ENCODE measurements around the gene ABCA10.

Gene ABCA10

DNA sequence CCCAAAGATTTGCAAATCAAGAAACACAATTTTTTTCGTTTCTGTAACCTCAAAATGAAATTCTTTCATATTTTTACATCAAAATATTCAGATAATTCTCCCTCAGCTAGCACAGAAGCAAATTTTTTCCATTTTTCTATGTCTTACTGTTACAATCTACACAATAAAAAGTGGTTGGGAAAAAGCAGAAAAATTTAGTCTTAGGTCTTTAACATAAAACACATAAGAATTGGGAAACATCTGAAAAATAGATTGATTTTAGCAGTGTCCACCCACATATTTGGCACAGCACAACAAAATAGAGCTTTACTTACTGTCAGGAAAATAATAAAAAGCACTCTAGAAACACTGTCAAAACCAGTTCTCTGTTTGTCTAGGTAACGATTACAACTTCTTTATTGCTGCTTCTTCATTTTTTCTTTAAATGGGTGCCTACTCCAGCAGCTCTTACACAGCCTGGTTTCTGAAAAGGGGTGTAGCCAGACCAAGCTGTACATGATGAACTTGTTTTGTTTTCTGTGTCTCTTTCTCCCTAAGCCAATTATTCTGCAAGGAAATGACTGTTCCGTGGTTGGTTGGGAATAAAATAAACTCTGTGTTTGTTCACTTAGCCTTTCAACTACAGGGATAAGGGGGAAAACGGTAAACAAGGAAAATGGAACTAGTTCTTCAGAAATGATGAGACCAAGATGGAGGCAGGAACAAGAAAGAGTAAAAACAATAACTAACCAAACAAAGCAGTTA is 87.0 kb downstream of the ABCA10 start, which contains the start of gene ABCA6:
TSS of gene ABCA6 (minus strand) at position 465 of the 744 bp plus-strand sequence. CDS start 1,192 bp downstream, outside the sequence.
- Mint-ChIP-seq H3K4me3 (peak within 1 kb of the TSS; percentile 60), H3K36me3 (ENCODE audit: low read depth) (peaks cover 63% of the 10 kb centered on the region), H3K4me1 (ENCODE audit: low read depth) (peaks cover 32% of the 10 kb centered on the region), H3K9me3 (peaks cover 30% of the 10 kb centered on the region), H3K27me3 (no peaks in the 10 kb centered on the region), H3K27ac (peak within 1 kb of the TSS; percentile 99)
- intact Hi-C loops (cut with micrococcal nuclease) = loop anchor here (5.0 kb wide), 1 partner anchor 36 kb away; no protein-coding TSS in a partner anchor

DNA sequence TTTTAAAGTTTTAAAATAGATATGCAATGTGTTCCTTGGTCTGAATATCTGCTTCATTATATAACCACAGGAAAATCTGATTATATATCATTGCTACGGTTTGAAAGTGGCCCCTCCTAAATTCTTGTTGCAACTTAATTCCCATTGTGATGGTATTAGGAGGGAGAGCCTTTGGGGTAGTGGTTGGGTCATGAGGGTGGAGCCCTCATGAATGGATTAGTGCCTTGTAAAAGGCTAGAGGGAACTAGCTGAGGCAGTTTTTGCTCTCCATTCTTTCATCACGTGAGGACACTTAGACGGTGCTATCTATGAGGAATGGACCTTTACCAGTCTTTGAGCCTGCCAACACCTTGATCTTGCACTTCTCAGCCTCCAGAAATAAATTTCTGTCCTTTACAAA is 94.5 kb downstream of the ABCA10 start:
- Mint-ChIP-seq H3K36me3 (ENCODE audit: low read depth) (peaks cover 96% of the 10 kb centered on the region), H3K4me1 (ENCODE audit: low read depth) (peaks cover 12% of the 10 kb centered on the region), H3K9me3 (peaks cover 27% of the 10 kb centered on the region), H3K27ac (peak overlapping the region; percentile 60), H3K27me3 (no peaks in the 10 kb centered on the region), H3K4me3 (no peak overlapping the region)
- intact Hi-C loops (cut with micrococcal nuclease) = loop anchor here (10.0 kb wide), 2 partner anchors 69 to 101 kb away; partner anchors contain the start of gene ABCA9

DNA sequence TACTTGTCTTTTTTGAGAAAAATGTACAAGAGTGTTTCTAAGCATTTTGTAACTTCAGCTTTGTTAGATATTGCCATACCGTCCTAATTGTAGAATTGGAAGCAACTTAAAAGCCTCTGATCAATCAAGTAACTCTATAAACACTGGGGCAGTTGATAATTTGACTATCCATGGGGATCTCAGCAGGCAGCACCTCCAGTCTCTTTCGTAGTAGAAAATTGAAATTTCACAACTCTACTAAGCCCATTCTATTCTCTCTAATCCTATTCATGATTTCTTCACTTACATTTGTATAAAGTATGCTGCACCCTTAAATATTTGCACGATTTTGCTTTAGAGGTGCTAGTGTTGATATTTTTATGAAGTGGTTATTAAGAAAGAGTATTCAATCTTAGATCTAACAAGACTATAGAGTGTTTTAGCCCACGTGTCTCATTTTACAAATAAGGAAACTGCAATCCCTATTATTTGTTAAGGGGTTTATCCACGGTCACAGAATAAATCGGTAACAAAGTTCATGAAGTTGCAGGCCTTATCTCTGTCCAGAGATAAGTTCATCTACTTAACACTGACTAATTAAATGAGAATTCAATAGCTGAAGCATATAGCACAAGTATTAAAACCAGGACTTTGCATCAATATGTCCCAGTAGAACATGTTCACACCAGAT is 97.9 kb downstream of the ABCA10 start:
- H3K27ac Mint-ChIP-seq = peak overlapping the region; percentile 93
- peaks cover 47% of the 10 kb centered on the region for H3K9me3 Mint-ChIP-seq
- intact Hi-C loops (cut with micrococcal nuclease) = loop anchor here (10.0 kb wide), 2 partner anchors 66 to 104 kb away; partner anchors contain the start of gene ABCA9
- peaks cover 21% of the 10 kb centered on the region for H3K4me1 Mint-ChIP-seq (ENCODE audit: low read depth)
- no peaks in the 10 kb centered on the region for H3K27me3 Mint-ChIP-seq
- no peak overlapping the region for H3K4me3 Mint-ChIP-seq
- peaks cover 98% of the 10 kb centered on the region for H3K36me3 Mint-ChIP-seq (ENCODE audit: low read depth)

DNA sequence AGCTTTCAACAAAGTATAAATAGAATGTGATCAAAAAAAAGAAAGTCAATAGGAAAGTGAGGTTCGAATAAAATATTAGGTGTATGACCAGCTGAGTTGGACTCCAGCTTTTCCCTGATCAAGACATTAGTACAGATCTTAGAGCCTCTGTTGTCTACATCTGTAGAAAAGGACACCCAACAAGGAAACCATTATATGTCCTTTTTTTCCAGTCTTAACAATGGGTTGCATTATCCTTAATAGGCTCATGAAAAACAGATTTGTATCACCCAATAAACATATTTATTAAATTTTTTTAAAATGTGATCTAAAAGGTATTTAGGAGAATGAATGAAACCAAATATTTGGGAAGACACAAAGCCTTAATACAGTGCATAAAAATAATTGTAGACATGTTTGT is 105.0 kb downstream of the ABCA10 start:
- H3K27ac Mint-ChIP-seq = no peak overlapping the region
- intact Hi-C loops (cut with micrococcal nuclease) = loop anchor here (10.0 kb wide), 2 partner anchors 51 to 349 kb away; no protein-coding TSS in a partner anchor
- H3K36me3 Mint-ChIP-seq (ENCODE audit: low read depth) = peaks cover 89% of the 10 kb centered on the region

DNA sequence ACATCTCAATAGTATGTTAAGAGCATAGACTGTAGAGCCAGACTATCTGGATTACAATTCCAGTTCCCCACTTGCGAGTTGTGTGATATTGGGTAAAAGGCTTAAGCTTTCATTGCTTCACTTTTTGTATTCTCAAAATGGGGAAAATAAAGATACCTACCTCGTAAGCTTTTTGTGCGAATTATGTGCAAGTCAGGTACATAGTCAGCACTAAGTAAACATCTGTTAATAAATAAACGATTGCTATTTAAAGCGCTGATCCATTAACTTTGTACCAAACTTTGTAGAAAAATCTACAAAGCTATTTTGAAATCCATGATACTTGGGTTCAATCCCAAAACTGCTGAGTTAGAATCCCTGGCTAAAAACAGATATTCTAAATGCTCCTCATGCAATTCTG is 106.6 kb downstream of the ABCA10 start:
- peaks cover 82% of the 10 kb centered on the region for H3K36me3 Mint-ChIP-seq (ENCODE audit: low read depth)
- peak overlapping the region; percentile 76 for H3K27ac Mint-ChIP-seq
- H3K27me3 Mint-ChIP-seq = no peaks in the 10 kb centered on the region
- no peak overlapping the region for H3K4me3 Mint-ChIP-seq
- peaks cover 41% of the 10 kb centered on the region for H3K4me1 Mint-ChIP-seq (ENCODE audit: low read depth)
- intact Hi-C loops (cut with micrococcal nuclease) = loop anchor here (10.0 kb wide), 2 partner anchors 53 to 347 kb away; no protein-coding TSS in a partner anchor
- peaks cover 50% of the 10 kb centered on the region for H3K9me3 Mint-ChIP-seq

More for the DNA sequence above, 105.0 kb downstream of the ABCA10 start:
- H3K4me3 Mint-ChIP-seq = no peak overlapping the region
- peaks cover 50% of the 10 kb centered on the region for H3K9me3 Mint-ChIP-seq
- H3K27me3 Mint-ChIP-seq = no peaks in the 10 kb centered on the region
- peaks cover 37% of the 10 kb centered on the region for H3K4me1 Mint-ChIP-seq (ENCODE audit: low read depth)

DNA sequence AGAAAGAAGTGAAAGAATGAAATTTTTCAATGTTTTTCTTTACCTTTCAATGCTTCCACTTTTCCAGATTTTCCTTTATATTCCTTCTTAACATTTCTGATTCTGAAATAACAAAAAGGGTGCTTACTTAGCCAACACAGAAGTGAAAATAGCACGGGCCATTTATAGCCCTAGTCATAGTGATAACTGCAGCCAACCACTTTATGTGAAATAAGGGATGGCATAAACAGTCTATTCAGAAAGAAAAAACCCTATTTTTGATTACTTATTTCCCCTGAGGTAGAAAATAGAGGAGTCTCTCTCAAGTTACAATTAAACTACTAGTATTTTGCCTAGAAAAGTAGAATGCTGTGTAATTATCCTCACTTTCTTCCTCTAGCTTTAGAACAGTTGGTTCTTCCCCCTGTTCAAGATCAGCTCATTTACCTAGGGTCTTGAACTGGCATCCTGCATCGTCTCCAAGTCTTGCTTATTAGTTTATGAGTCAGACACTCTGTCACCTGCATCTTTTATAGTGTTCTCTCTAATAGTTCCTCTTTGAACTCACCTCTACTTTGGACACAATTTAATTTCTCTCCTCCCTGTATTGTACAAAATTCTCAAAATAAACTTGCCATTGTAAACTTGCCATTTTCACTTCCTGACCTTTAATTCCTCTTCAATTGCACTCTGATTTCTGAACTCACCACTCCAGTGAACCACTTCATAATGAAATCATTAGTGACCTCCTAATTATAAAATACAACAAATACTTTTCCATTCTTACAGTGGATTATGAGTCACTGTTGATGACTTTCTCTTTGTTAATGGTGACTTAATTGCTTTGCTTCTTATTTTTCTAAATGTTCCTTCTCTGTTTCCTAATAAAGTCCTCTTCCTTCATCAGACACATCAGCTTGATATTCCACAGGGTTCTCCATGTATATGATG is 110.5 kb downstream of the ABCA10 start:
- peaks cover 77% of the 10 kb centered on the region for H3K36me3 Mint-ChIP-seq (ENCODE audit: low read depth)
- H3K4me3 Mint-ChIP-seq = peak overlapping the region; percentile 39
- intact Hi-C loops (cut with micrococcal nuclease) = no loop called here
- H3K4me1 Mint-ChIP-seq (ENCODE audit: low read depth) = peaks cover 47% of the 10 kb centered on the region
- H3K9me3 Mint-ChIP-seq = peaks cover 40% of the 10 kb centered on the region
- peak overlapping the region; percentile 90 for H3K27ac Mint-ChIP-seq
- H3K27me3 Mint-ChIP-seq = no peaks in the 10 kb centered on the region

DNA sequence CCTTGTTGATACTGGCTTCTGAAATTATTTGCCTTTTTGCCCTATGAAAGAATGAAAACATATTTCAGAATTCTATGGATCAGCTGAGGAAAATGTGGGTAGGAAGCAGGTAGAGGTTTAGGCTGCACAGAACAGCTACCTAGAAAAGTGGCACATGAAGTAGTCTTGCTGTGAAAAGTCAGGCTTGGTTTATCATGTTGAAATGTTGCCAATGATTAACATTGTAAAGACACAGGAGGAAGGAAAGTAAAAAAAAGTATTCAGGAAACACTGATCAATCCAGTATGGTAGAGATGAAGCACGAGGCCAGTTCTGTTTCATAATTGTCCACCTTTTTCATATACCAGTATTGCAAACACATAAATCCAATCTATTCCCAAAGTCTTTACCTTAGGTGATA is 116.8 kb downstream of the ABCA10 start:
- Mint-ChIP-seq H3K27me3 (no peaks in the 10 kb centered on the region), H3K4me3 (no peak overlapping the region), H3K4me1 (ENCODE audit: low read depth) (peaks cover 29% of the 10 kb centered on the region), H3K27ac (peak overlapping the region; percentile 57), H3K9me3 (peaks cover 27% of the 10 kb centered on the region), H3K36me3 (ENCODE audit: low read depth) (peaks cover 76% of the 10 kb centered on the region)
- intact Hi-C loops (cut with micrococcal nuclease) = no loop called here

DNA sequence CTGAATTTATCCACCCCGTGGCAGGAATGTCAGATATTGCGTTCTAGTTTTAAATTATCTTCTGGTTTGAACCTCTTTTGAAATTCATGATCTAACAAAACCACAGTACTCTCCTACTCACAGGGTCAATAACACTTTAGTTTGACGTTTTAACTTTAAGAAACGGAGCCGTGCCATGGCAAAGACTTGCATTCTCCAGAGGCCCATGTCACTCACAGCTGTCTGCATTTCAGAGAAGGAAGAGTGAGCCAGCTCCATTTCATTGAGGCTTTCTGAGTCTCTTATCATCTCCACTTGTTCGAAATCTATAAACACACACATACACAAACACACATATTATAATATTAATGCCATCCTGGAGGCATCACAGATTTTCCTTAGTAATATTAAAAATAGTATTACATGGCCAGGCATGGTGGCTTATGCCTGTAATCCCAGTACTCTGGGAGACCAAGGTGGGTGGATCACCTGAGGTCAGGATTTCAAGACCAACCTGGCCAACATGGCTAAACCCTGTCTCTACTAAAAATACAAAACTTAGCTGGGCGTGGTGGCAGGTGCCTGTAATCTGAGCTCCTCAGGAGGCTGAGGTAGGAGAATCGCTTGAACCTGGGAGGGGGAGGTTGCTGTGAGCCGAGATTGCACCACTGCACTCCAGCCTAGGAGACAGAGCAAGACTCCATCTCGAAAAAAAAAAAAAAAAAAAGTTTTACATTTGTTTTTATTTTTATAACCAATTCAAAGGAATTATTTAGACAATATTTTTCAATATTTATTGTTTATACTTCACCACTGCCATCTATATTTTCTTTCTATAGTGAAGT is 122.5 kb downstream of the ABCA10 start:
- Mint-ChIP-seq H3K27ac (no peak overlapping the region), H3K4me3 (no peak overlapping the region), H3K9me3 (peaks cover 24% of the 10 kb centered on the region), H3K27me3 (no peaks in the 10 kb centered on the region), H3K4me1 (ENCODE audit: low read depth) (peaks cover 23% of the 10 kb centered on the region), H3K36me3 (ENCODE audit: low read depth) (peaks cover 68% of the 10 kb centered on the region)
- intact Hi-C loops (cut with micrococcal nuclease) = no loop called here

DNA sequence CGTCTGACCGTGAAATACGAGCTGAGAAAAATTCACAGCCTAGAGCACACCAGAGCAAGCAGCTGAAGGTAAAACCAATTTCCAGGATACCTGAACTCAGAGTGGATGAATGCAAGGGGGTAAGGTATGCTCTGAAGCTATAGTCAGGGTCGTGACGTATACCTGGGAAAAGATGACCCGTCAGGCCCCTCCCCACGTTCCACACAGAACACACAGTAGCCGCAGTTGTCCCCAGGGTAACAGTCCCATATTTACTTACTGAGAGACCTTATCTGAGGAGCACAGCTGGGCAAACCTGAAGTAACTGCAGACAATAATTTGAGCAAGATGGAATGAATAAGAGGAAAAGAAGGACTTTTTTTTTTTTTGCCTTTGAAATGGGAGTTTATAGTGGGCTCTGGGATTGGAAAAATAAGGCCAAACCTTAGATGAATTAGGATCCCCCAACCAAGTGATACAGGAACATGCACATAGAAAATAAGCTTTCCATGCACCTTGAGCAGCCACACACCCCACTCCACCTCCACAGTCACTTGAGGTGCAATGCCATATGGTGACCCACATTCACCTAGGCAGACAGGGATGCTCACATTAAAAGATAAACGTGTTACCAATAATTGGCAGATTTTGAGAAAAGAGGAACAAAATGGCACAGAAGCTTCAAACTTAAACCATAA is 124.9 kb downstream of the ABCA10 start:
- no peaks in the 10 kb centered on the region for H3K27me3 Mint-ChIP-seq
- H3K27ac Mint-ChIP-seq = peak overlapping the region; percentile 43
- no peak overlapping the region for H3K4me3 Mint-ChIP-seq
- intact Hi-C loops (cut with micrococcal nuclease) = no loop called here
- peaks cover 21% of the 10 kb centered on the region for H3K9me3 Mint-ChIP-seq
- H3K4me1 Mint-ChIP-seq (ENCODE audit: low read depth) = peaks cover 32% of the 10 kb centered on the region
- H3K36me3 Mint-ChIP-seq (ENCODE audit: low read depth) = peaks cover 62% of the 10 kb centered on the region

DNA sequence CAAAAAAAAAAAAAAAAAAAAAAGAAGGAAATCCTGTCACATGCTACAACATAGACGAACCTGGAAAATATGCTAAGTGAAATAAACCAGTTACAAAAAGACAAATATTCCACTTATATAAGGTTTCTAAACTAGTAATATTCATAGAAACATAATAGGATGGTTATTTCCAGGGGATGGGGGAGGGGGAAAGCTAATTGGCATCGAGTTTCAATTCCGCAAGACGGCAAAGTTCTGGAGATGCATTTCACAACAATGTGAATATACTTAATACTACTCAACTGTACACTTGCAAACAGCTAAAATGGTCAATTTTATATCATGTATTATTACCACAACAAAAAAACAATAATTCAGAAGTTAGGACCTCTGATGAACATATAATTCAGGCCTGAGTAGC is 130.0 kb downstream of the ABCA10 start:
- Mint-ChIP-seq H3K27me3 (no peaks in the 10 kb centered on the region), H3K4me3 (no peak overlapping the region), H3K4me1 (ENCODE audit: low read depth) (peaks cover 33% of the 10 kb centered on the region), H3K36me3 (ENCODE audit: low read depth) (peaks cover 53% of the 10 kb centered on the region), H3K27ac (peak overlapping the region; percentile 90), H3K9me3 (peaks cover 4% of the 10 kb centered on the region)
- intact Hi-C loops (cut with micrococcal nuclease) = loop anchor here (10.0 kb wide), 2 partner anchors 136 to 324 kb away; no protein-coding TSS in a partner anchor

All from dendritic cell treated with granulocyte-macrophage colony-stimulating factor and Interleukin-4, amounts not matched to agents 40 ng/mL and 50 ng/mL, for 4 days (primary cell).